GM12878 (cell line): ENCODE measurements around the gene TMPRSS15. TPM values are rescaled to one million over a fixed set of nuclear protein-coding genes. Genes with fewer than 3 reads are reported as not detected.

ENCODE experiments used
- ATAC-seq: fragments of 200-7000 bp; cut with Tn5 transposase; 3 replicates; pipeline ENCODE4 v1.9.1; 2020; ENCODE audit warnings: mild to moderate bottlenecking, moderate library complexity
- BruUV-seq: library from RNA; stranded (reverse); fragments of 400-500 nt; replicated peaks from 2 replicates; lab custom pipeline; 2021; lab: Mats Ljungman, UMichigan
- CTCF ChIA-PET: fragments of 300-600 bp; sonication (Branson Sonifier 250); formaldehyde crosslinking; extraction: SDS; loops from one replicate; lab custom pipeline; 2021; ENCODE audit warnings: inconsistent platforms; lab: Yijun Ruan, JAX
- POLR2A ChIA-PET: fragments of 350-600 bp; formaldehyde crosslinking; extraction: SDS; loops from one replicate; lab custom pipeline; 2021; ENCODE audit warnings: inconsistent platforms; lab: Charles Lee
- RAD21 ChIA-PET: fragments of 300-600 bp; sonication (Branson Sonifier 250); formaldehyde crosslinking; loops from one replicate; lab custom pipeline; 2023; ENCODE audit warnings: antibody characterized with exemption; ENCODE audit not compliant: unreplicated experiment; lab: Charles Lee
- SMC1A ChIA-PET: fragments of 300-600 bp; sonication (Branson Sonifier 250); formaldehyde crosslinking; loops from one replicate; lab custom pipeline; 2023; ENCODE audit not compliant: unreplicated experiment, uncharacterized antibody; lab: Charles Lee
- DNase-seq: peaks from one replicate; pipeline ENCODE4 v3.0.0-alpha.2; 2011; ENCODE audit warnings: low read depth, low spot score
- FAIRE-seq: peaks from 3 replicates; lab custom pipeline; 2011; peaks lifted over from hg19 to GRCh38; lab: Jason Lieb, UNC
- H2AFZ ChIP-seq: 2 replicates; pipeline ENCODE4 v1.6.0; 2011; ENCODE audit warnings: low read depth, low read length, control low read depth; ENCODE audit not compliant: control insufficient read depth
- H3K27ac ChIP-seq: 2 replicates; pipeline ENCODE4 v1.5.1; 2011; ENCODE audit warnings: control low read depth; ENCODE audit not compliant: control insufficient read depth, insufficient read depth
- H3K27me3 ChIP-seq, 2 experiments: replicated peaks in 1 of 2; 2 replicates each; pipeline versions ENCODE4 v1.6.0 to v1.6.1; 2011; ENCODE audit warnings: low read length in 1 of 2; ENCODE audit not compliant: control insufficient read depth in 2 of 2, insufficient read depth in 2 of 2
- H3K36me3 ChIP-seq, 2 experiments: 2 replicates each; pipeline ENCODE4 v1.5.1; 2011; ENCODE audit warnings: low read length in 1 of 2; ENCODE audit not compliant: control insufficient read depth in 2 of 2, insufficient read depth in 2 of 2
- H3K4me1 ChIP-seq: 2 replicates; pipeline ENCODE4 v1.6.1; 2011; ENCODE audit warnings: mild to moderate bottlenecking, low read length, moderate library complexity, mixed read lengths; ENCODE audit not compliant: control insufficient read depth, insufficient read depth
- H3K4me2 ChIP-seq: 2 replicates; pipeline ENCODE4 v1.6.0; 2011; ENCODE audit warnings: control low read depth; ENCODE audit not compliant: control insufficient read depth, insufficient read depth
- H3K4me3 ChIP-seq: fragments of 200-600 bp; sonication (generic); 2 replicates; pipeline ENCODE4 v1.5.1; 2016
- H3K79me2 ChIP-seq: 2 replicates; pipeline ENCODE4 v1.6.0; 2011; ENCODE audit warnings: low read length; ENCODE audit not compliant: control insufficient read depth, insufficient read depth
- H3K9ac ChIP-seq: 2 replicates; pipeline ENCODE4 v1.8.0; 2011; ENCODE audit warnings: low read length, control low read depth, mixed read lengths; ENCODE audit not compliant: control insufficient read depth, insufficient read depth
- H3K9me3 ChIP-seq: replicated peaks from 3 replicates; pipeline ENCODE4 v1.5.1; 2011; ENCODE audit warnings: mild to moderate bottlenecking, low read length; ENCODE audit not compliant: control insufficient read depth, insufficient read depth
- H4K20me1 ChIP-seq: 2 replicates; pipeline ENCODE4 v1.6.0; 2011; ENCODE audit not compliant: control insufficient read depth, insufficient read depth
- BHLHE40 ChIP-seq, 2 experiments: fragments of 450-650 bp in 1 of 2; IDR thresholded peaks; 2 replicates each; pipeline ENCODE4 v1.6.1; 2011 to 2017; ENCODE audit warnings: low read depth in 2 of 2, borderline replicate concordance in 1 of 2, improper control_type of control experiment in 1 of 2, low read length in 1 of 2, mild to moderate bottlenecking in 1 of 2
- CHD4 ChIP-seq: fragments of 200-600 bp; sonication (generic); IDR thresholded peaks from 2 replicates; pipeline ENCODE4 v1.6.1; 2016; ENCODE audit warnings: mild to moderate bottlenecking
- EP300 ChIP-seq, 2 experiments: fragments of 150-350 bp in 1 of 2; IDR thresholded peaks; 2 replicates each; pipeline ENCODE4 v1.6.1; 2011 to 2012; ENCODE audit warnings: low read depth in 2 of 2, low read length in 2 of 2, borderline replicate concordance in 1 of 2, improper control_type of control experiment in 1 of 2, inconsistent platforms in 1 of 2; ENCODE audit not compliant: control insufficient read depth in 1 of 2
- FOS ChIP-seq: IDR thresholded peaks from 3 replicates; pipeline ENCODE4 v1.6.1; 2011; ENCODE audit warnings: borderline replicate concordance; ENCODE audit not compliant: insufficient read length; ENCODE audit errors: extremely low read depth
- HDAC2 ChIP-seq: fragments of 200-600 bp; sonication (generic); IDR thresholded peaks from 2 replicates; pipeline ENCODE4 v1.6.1; 2017
- KAT2A ChIP-seq: conservative IDR thresholded peaks from 2 replicates; pipeline ENCODE4 v1.6.1; 2011; ENCODE audit warnings: low read depth, low read length; ENCODE audit not compliant: control insufficient read depth
- KLF5 ChIP-seq: fragments of 450-650 bp; IDR thresholded peaks from 2 replicates; pipeline ENCODE4 v1.6.1; 2014; ENCODE audit warnings: mild to moderate bottlenecking; ENCODE audit not compliant: partially characterized antibody
- NBN ChIP-seq: fragments of 450-650 bp; IDR thresholded peaks from 2 replicates; pipeline ENCODE4 v1.6.1; 2016
- NR2C2 ChIP-seq: IDR thresholded peaks from 2 replicates; pipeline ENCODE4 v1.6.1; 2011; ENCODE audit warnings: borderline replicate concordance, low read depth; ENCODE audit not compliant: control insufficient read depth, insufficient read length
- RELA ChIP-seq: fragments of 450-650 bp; IDR thresholded peaks from 2 replicates; pipeline ENCODE4 v1.8.0; 2014; ENCODE audit warnings: borderline replicate concordance; ENCODE audit not compliant: partially characterized antibody
- ZNF384 ChIP-seq: IDR thresholded peaks from 2 replicates; pipeline ENCODE4 v1.6.1; 2012; ENCODE audit warnings: low read depth, mild to moderate bottlenecking, low read length, improper control_type of control experiment, borderline replicate concordance
- whole genome bisulfite sequencing: methylation state at CpG from one replicate; pipeline ENCODE4 v1.1.6; 2016; ENCODE audit warnings: low lambda C conversion rate; ENCODE audit not compliant: insufficient replicate concordance, insufficient coverage; ENCODE audit errors: missing lambda C conversion rate; 5-methylcytosine and 5-hydroxymethylcytosine counted together
- in situ Hi-C: fragments of 300-500 bp; cut with MboI; formaldehyde crosslinking; loops from 9 replicates; pipeline ENCODE4 v1.14.3; 2018; ENCODE audit warnings: mixed read lengths
- intact Hi-C: fragments of 100-400 bp; cut with micrococcal nuclease; formaldehyde crosslinking; loops from one replicate; pipeline ENCODE4 v1.14.2; 2022; ENCODE audit not compliant: unreplicated experiment
- polyA plus RNA-seq, 11 experiments: library from polyadenylated mRNA; depleted of rRNA in 4 of 11; unstranded in 6 of 11; stranded (reverse) in 5 of 11; fragments of >200 nt; fragmentation: Nextera tagmentation in 4 of 11; fragmentation: Illumina TruSeq in 1 of 11; extraction: Ambion mirVana in 4 of 11; extraction: Trizol in 1 of 11; gene quantifications; 1 replicate in 1 of 11; 2 replicates in 10 of 11; pipeline versions ENCODE4 v1.2.1 to v1.2.3, GENCODE V29; 2011 to 2016; ENCODE audit warnings: inconsistent platforms in 2 of 11, missing spikeins in 2 of 11, low read depth in 1 of 11
- total RNA-seq, 4 experiments: library from RNA; depleted of rRNA in 3 of 4; stranded (reverse); fragments of >200 nt in 3 of 4; fragmentation: Illumina TruSeq in 1 of 4; extraction: Trizol in 1 of 4; gene quantifications; 2 replicates each; pipeline versions ENCODE4 v1.2.1 to v1.2.3, GENCODE V29; 2013 to 2021
- TF ChIP-seq, protein P1 (sequence below): fragments of 450-650 bp; IDR thresholded peaks from 2 replicates; pipeline ENCODE4 v1.6.1; 2018; ENCODE audit warnings: borderline replicate concordance, mild to moderate bottlenecking; ENCODE audit not compliant: partially characterized antibody
- TF ChIP-seq, protein P2 (sequence below): fragments of 450-650 bp; IDR thresholded peaks from 2 replicates; pipeline ENCODE4 v1.6.1; 2017; ENCODE audit warnings: borderline replicate concordance
- TF ChIP-seq, protein P3 (sequence below): fragments of 450-650 bp; IDR thresholded peaks from 2 replicates; pipeline ENCODE4 v1.6.1; 2018; ENCODE audit warnings: mild to moderate bottlenecking, low read depth, moderate library complexity; ENCODE audit not compliant: partially characterized antibody

TMPRSS15 gene
- total and polyA plus RNA-seq, 10 of the 15 experiments (the other 5 are each of a cell fraction or from before 2014, with no cell fraction given) = 0.02 to 0.11 TPM; not detected in 8

DNA sequence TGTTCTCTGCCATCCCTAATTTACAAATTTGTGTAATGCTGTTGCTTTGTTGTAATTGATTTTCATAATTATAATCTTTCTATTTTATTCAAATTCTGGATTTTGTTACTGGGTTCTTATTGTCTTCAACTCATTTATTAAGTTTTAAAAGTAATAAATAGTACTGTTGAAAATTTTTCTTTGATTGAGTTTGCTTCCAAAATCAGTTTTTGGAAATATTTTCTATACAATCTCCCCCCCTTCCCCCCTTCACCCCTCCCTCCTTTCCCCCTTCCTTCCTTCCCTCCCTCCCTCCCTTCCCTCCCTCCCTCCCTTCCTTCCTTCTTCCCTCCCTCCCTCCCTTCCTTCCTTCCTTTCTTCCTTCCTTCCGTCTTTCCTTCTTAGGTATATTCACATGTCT is 6.0 kb upstream of the TMPRSS15 start:
- RAD21 ChIA-PET = no interaction called here
- no peak for TF ChIP-seq EP300 (IDR thresholded peaks at IDR 0.05; ENCODE audit: borderline replicate concordance in 1 of 2, control insufficient read depth in 1 of 2, low read depth in 2 of 2, low read length in 2 of 2)
- no peak for TF ChIP-seq NBN
- TF ChIP-seq, protein P1, sequence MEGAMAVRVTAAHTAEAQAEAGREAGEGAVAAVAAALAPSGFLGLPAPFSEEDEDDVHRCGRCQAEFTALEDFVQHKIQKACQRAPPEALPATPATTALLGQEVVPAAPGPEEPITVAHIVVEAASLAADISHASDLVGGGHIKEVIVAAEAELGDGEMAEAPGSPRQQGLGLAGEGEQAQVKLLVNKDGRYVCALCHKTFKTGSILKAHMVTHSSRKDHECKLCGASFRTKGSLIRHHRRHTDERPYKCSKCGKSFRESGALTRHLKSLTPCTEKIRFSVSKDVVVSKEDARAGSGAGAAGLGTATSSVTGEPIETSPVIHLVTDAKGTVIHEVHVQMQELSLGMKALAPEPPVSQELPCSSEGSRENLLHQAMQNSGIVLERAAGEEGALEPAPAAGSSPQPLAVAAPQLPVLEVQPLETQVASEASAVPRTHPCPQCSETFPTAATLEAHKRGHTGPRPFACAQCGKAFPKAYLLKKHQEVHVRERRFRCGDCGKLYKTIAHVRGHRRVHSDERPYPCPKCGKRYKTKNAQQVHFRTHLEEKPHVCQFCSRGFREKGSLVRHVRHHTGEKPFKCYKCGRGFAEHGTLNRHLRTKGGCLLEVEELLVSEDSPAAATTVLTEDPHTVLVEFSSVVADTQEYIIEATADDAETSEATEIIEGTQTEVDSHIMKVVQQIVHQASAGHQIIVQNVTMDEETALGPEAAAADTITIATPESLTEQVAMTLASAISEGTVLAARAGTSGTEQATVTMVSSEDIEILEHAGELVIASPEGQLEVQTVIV = no peak
- no peak for TF ChIP-seq ZNF384
- no peak for TF ChIP-seq KAT2A
- no peak for TF ChIP-seq CHD4
- TF ChIP-seq RELA = no peak
- no peak for TF ChIP-seq FOS
- no peak for TF ChIP-seq KLF5
- TF ChIP-seq NR2C2 = no peak
- TF ChIP-seq HDAC2 = no peak
- TF ChIP-seq, protein P2, sequence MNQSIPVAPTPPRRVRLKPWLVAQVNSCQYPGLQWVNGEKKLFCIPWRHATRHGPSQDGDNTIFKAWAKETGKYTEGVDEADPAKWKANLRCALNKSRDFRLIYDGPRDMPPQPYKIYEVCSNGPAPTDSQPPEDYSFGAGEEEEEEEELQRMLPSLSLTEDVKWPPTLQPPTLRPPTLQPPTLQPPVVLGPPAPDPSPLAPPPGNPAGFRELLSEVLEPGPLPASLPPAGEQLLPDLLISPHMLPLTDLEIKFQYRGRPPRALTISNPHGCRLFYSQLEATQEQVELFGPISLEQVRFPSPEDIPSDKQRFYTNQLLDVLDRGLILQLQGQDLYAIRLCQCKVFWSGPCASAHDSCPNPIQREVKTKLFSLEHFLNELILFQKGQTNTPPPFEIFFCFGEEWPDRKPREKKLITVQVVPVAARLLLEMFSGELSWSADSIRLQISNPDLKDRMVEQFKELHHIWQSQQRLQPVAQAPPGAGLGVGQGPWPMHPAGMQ = no peak
- TF ChIP-seq, protein P3, sequence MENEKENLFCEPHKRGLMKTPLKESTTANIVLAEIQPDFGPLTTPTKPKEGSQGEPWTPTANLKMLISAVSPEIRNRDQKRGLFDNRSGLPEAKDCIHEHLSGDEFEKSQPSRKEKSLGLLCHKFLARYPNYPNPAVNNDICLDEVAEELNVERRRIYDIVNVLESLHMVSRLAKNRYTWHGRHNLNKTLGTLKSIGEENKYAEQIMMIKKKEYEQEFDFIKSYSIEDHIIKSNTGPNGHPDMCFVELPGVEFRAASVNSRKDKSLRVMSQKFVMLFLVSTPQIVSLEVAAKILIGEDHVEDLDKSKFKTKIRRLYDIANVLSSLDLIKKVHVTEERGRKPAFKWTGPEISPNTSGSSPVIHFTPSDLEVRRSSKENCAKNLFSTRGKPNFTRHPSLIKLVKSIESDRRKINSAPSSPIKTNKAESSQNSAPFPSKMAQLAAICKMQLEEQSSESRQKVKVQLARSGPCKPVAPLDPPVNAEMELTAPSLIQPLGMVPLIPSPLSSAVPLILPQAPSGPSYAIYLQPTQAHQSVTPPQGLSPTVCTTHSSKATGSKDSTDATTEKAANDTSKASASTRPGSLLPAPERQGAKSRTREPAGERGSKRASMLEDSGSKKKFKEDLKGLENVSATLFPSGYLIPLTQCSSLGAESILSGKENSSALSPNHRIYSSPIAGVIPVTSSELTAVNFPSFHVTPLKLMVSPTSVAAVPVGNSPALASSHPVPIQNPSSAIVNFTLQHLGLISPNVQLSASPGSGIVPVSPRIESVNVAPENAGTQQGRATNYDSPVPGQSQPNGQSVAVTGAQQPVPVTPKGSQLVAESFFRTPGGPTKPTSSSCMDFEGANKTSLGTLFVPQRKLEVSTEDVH = no peak
- TF ChIP-seq BHLHE40 (IDR thresholded peaks at IDR 0.05; ENCODE audit: borderline replicate concordance in 1 of 2, low read depth in 2 of 2, low read length in 1 of 2) = no peak

More for the DNA sequence above, 6.0 kb upstream of the TMPRSS15 start:
- Histone ChIP-seq H3K9me3 (no peaks in the 10 kb centered on the region), H3K4me2 (no peak overlapping the region), H3K79me2 (no peaks in the 10 kb centered on the region), H3K4me3 (no peak overlapping the region), H3K9ac (no peak overlapping the region), H3K36me3 (no peaks in the 10 kb centered on the region), H3K4me1 (no peaks in the 10 kb centered on the region), H3K27ac (no peak overlapping the region), H3K27me3 (no peaks in the 10 kb centered on the region), H4K20me1 (no peaks in the 10 kb centered on the region), H2AFZ (no peak overlapping the region)
- ChIA-PET SMC1A (no interaction called here), POLR2A (no interaction called here), CTCF (no interaction called here)
- BruUV-seq = no TSS peak
- DNase-seq = no peak
- FAIRE-seq = no peak
- intact Hi-C loops = no loop called here
- in situ Hi-C loops = no loop called here
- no CpG with 5 or more reads among the region's 1 CpG for whole genome bisulfite sequencing
- no peak for ATAC-seq
